Esophagus muscularis mucosa (tissue), 4 donors: ENCODE data around the gene FABP6.

Source experiments
- EP300 ChIP-seq: sonication (generic); formaldehyde crosslinking; IDR thresholded peaks from one replicate; pipeline ENCODE4 v1.6.1; 2017; ENCODE audit warnings: antibody characterized with exemption
- POLR2A ChIP-seq: fragments of 450-650 bp; IDR thresholded peaks from one replicate; pipeline ENCODE4 v1.6.1; 2017; ENCODE audit warnings: antibody characterized with exemption, moderate library complexity, mild to moderate bottlenecking, low read depth
- POLR2AphosphoS5 ChIP-seq, 2 donors: sonication (generic); formaldehyde crosslinking; IDR thresholded peaks; one replicate each; pipeline ENCODE4 v1.6.1; 2017; ENCODE audit warnings: antibody characterized with exemption in 2 of 2
- TF ChIP-seq, protein P1 (sequence below), 3 experiments: fragments of 200-600 bp in 2 of 3; fragments of 450-650 bp in 1 of 3; sonication (generic) in 2 of 3; IDR thresholded peaks; one replicate each; pipeline ENCODE4 v1.5.1; 2017 to 2019; ENCODE audit warnings: antibody characterized with exemption in 3 of 3, mild to moderate bottlenecking in 2 of 3, moderate library complexity in 1 of 3

- no peak for TF ChIP-seq POLR2AphosphoS5 (IDR thresholded peaks at IDR 0.05)
- TF ChIP-seq POLR2A, result no peak
- TF ChIP-seq, protein P1, sequence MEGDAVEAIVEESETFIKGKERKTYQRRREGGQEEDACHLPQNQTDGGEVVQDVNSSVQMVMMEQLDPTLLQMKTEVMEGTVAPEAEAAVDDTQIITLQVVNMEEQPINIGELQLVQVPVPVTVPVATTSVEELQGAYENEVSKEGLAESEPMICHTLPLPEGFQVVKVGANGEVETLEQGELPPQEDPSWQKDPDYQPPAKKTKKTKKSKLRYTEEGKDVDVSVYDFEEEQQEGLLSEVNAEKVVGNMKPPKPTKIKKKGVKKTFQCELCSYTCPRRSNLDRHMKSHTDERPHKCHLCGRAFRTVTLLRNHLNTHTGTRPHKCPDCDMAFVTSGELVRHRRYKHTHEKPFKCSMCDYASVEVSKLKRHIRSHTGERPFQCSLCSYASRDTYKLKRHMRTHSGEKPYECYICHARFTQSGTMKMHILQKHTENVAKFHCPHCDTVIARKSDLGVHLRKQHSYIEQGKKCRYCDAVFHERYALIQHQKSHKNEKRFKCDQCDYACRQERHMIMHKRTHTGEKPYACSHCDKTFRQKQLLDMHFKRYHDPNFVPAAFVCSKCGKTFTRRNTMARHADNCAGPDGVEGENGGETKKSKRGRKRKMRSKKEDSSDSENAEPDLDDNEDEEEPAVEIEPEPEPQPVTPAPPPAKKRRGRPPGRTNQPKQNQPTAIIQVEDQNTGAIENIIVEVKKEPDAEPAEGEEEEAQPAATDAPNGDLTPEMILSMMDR (IDR thresholded peaks at IDR 0.05), result no peak
- TF ChIP-seq EP300, result no peak
Observed at GRCh38 chr5:160263326-160263855, 34.1 kb downstream of the FABP6 start.
